C4-2B (cell line): ENCODE measurements around the gene TTLL13.

ENCODE experiments used
- ZFX ChIP-seq: fragments of 450-650 bp; IDR thresholded peaks from 2 replicates; pipeline ENCODE4 v1.6.1; 2017
- TF ChIP-seq, protein P1 (sequence below): fragments of 450-650 bp; conservative IDR thresholded peaks from 2 replicates; pipeline ENCODE4 v1.5.1; 2017; ENCODE audit warnings: mild to moderate bottlenecking

DNA sequence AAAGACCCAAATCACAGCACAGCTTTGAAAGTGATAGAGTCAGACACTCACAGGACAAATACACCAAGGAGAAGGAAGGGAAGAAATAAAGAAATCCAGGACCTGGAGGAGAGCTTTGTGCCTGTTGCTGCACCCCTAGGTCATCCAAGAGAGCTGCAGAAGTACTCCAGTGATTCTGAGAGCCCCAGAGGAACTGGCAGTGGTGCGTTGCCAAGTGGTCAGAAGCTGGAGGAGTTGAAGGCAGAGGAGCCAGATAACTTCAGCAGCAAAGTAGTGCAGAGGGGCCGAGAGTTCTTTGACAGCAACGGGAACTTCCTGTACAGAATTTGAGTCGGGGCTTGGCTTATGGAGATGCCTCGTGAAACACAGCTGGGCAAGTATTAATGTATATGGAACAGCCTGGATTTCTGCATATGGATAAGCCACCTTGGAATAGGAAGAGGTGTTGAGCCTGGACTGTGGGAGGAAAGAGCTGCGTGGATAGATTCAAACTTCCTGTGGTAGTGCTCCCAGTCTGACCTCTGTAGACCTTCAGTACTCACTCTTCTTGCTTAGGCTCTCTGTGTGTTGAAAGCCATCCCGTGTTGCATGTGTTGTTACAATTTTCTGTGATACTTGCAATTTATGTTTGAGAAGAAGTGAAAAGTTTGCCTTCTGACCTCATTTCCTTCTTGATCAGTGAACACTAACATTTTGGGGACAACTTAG, 22.3 kb downstream of the TTLL13 start:
- TF ChIP-seq, protein P1, sequence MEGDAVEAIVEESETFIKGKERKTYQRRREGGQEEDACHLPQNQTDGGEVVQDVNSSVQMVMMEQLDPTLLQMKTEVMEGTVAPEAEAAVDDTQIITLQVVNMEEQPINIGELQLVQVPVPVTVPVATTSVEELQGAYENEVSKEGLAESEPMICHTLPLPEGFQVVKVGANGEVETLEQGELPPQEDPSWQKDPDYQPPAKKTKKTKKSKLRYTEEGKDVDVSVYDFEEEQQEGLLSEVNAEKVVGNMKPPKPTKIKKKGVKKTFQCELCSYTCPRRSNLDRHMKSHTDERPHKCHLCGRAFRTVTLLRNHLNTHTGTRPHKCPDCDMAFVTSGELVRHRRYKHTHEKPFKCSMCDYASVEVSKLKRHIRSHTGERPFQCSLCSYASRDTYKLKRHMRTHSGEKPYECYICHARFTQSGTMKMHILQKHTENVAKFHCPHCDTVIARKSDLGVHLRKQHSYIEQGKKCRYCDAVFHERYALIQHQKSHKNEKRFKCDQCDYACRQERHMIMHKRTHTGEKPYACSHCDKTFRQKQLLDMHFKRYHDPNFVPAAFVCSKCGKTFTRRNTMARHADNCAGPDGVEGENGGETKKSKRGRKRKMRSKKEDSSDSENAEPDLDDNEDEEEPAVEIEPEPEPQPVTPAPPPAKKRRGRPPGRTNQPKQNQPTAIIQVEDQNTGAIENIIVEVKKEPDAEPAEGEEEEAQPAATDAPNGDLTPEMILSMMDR, result no peak
- TF ChIP-seq ZFX, result no peak
